UCSD-AML1 (cell line): ENCODE data around the gene AMBRA1.

Source experiments
- DNase-seq: peaks from one replicate; lab custom pipeline; 2025; ENCODE audit not compliant: unreplicated experiment; lab: John Stamatoyannopoulos, UW

Gene AMBRA1

GRCh38 chr11:46593550-46594373 is at the start of gene AMBRA1:
Gene AMBRA1 (minus strand): TSS chr11:46594023. CDS start chr11:46548380, 45,643 bp downstream.
- peak; percentile 85 for DNase-seq

- DNase-seq, result no peak
These were observed 49.7 kb upstream of the AMBRA1 start for GRCh38 chr11:46643531-46643930.

GRCh38 chr11:46642627-46643335 is 49.0 kb upstream of the AMBRA1 start:
- no peak for DNase-seq

GRCh38 chr11:46641639-46642038 is 47.8 kb upstream of the AMBRA1 start:
- DNase-seq, result no peak

GRCh38 chr11:46640036-46640788 is 46.4 kb upstream of the AMBRA1 start:
- DNase-seq, result no peak

GRCh38 chr11:46639197-46639839 is 45.5 kb upstream of the AMBRA1 start:
- DNase-seq, result no peak

- no peak for DNase-seq
These were observed 43.7 kb upstream of the AMBRA1 start for GRCh38 chr11:46637546-46637945.

- DNase-seq, result no peak
These were observed 41.8 kb upstream of the AMBRA1 start for GRCh38 chr11:46635557-46636139.

GRCh38 chr11:46633291-46634217 is 39.7 kb upstream of the AMBRA1 start:
- DNase-seq, result no peak

- DNase-seq, result no peak
These were observed 38.7 kb upstream of the AMBRA1 start for GRCh38 chr11:46632502-46632901.

- DNase-seq, result no peak
These were observed 37.9 kb upstream of the AMBRA1 start for GRCh38 chr11:46631676-46632075.

- DNase-seq, result no peak
These were observed 36.4 kb upstream of the AMBRA1 start for GRCh38 chr11:46630237-46630636.

GRCh38 chr11:46628961-46629360 is 35.1 kb upstream of the AMBRA1 start:
- no peak for DNase-seq

- no peak for DNase-seq
These were observed 31.6 kb upstream of the AMBRA1 start for GRCh38 chr11:46625406-46625805.

- DNase-seq, result no peak
These were observed 25.0 kb upstream of the AMBRA1 start for GRCh38 chr11:46618837-46619236.

- DNase-seq, result no peak
These were observed 24.1 kb upstream of the AMBRA1 start for GRCh38 chr11:46617972-46618314.

GRCh38 chr11:46617134-46617971 is 23.5 kb upstream of the AMBRA1 start, which contains the start of the genes ATG13 and HARBI1:
Gene ATG13 (plus strand): TSS chr11:46617553. CDS start chr11:46644292, 26,739 bp downstream.
Gene HARBI1 (minus strand): TSS chr11:46617227. CDS start chr11:46616237, 990 bp downstream.
- DNase-seq, result peak; percentile 92

- no peak for DNase-seq
These were observed 22.8 kb upstream of the AMBRA1 start for GRCh38 chr11:46616551-46617133.
